HFFc6 (cell line): ENCODE data around the gene MACF1. TPM values are rescaled to one million over a fixed set of nuclear protein-coding genes. Genes with fewer than 3 reads are reported as not detected.

Experiments used
- DNase-seq: peaks from one replicate; pipeline ENCODE4 v3.0.0-alpha.2; 2018
- H3K27ac Mint-ChIP-seq: 2 replicates; pipeline ENCODE4 v1.8.0; 2020; ENCODE audit warnings: mild to moderate bottlenecking, mixed read lengths
- H3K27me3 Mint-ChIP-seq: 2 replicates; pipeline ENCODE4 v1.8.0; 2021; ENCODE audit warnings: mild to moderate bottlenecking, moderate library complexity, mixed read lengths; ENCODE audit not compliant: insufficient read depth
- H3K36me3 Mint-ChIP-seq: 2 replicates; pipeline ENCODE4 v1.8.0; 2021; ENCODE audit warnings: low read depth, mixed read lengths
- H3K4me1 Mint-ChIP-seq: 2 replicates; pipeline ENCODE4 v1.8.0; 2020; ENCODE audit warnings: low read depth, mixed read lengths
- H3K4me3 Mint-ChIP-seq: 2 replicates; pipeline ENCODE4 v1.8.0; 2020; ENCODE audit warnings: mild to moderate bottlenecking, moderate library complexity, mixed read lengths
- H3K9me3 Mint-ChIP-seq: 2 replicates; pipeline ENCODE4 v1.8.0; 2020; ENCODE audit warnings: mild to moderate bottlenecking, mixed read lengths
- total RNA-seq, 6 experiments: library from RNA; stranded (reverse); fragmentation: NEBNext Ultra II Directional; extraction: Animal tissue kit (Norgen Biotek cat#: 25700); gene quantifications; 2 replicates in 1 of 6; 3 replicates in 5 of 6; pipeline ENCODE4 v1.2.3, GENCODE V29; 2021
- TF ChIP-seq, protein P1 (sequence below): fragments of 200-600 bp; sonication (generic); IDR thresholded peaks from 2 replicates; pipeline ENCODE4 v1.5.0; 2021; ENCODE audit warnings: antibody characterized with exemption, mild to moderate bottlenecking

MACF1 gene
- total RNA-seq, 6 experiments from 2014 or later = 201 to 308 (median 223) TPM

DNA sequence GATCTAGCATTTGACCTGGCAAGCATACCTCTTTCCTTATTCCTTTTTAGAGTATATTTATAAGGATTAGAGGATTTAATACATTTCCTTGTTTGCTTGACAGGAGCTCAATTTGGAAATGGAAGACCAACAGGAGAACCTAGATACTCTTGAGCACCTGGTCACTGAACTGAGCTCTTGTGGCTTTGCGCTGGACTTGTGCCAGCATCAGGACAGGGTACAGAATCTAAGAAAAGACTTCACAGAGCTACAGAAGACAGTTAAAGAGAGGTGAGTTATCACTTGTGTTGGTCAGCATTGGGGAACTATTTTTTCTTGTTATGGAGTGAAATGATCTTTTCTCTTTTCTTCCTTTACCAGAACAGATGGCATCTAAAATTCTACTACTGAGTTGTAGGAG, 163.6 kb downstream of the MACF1 start:
- DNase-seq = no peak
- H3K36me3 Mint-ChIP-seq = peaks cover 47% of the 10 kb centered on the region
- no peaks in the 10 kb centered on the region for H3K4me1 Mint-ChIP-seq
- TF ChIP-seq, protein P1, sequence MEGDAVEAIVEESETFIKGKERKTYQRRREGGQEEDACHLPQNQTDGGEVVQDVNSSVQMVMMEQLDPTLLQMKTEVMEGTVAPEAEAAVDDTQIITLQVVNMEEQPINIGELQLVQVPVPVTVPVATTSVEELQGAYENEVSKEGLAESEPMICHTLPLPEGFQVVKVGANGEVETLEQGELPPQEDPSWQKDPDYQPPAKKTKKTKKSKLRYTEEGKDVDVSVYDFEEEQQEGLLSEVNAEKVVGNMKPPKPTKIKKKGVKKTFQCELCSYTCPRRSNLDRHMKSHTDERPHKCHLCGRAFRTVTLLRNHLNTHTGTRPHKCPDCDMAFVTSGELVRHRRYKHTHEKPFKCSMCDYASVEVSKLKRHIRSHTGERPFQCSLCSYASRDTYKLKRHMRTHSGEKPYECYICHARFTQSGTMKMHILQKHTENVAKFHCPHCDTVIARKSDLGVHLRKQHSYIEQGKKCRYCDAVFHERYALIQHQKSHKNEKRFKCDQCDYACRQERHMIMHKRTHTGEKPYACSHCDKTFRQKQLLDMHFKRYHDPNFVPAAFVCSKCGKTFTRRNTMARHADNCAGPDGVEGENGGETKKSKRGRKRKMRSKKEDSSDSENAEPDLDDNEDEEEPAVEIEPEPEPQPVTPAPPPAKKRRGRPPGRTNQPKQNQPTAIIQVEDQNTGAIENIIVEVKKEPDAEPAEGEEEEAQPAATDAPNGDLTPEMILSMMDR = no peak
- H3K9me3 Mint-ChIP-seq = no peaks in the 10 kb centered on the region
- H3K4me3 Mint-ChIP-seq = no peak overlapping the region
- H3K27me3 Mint-ChIP-seq = peaks cover 6% of the 10 kb centered on the region; the same call in 1 of the 2 replicates
- H3K27ac Mint-ChIP-seq = no peak overlapping the region

DNA sequence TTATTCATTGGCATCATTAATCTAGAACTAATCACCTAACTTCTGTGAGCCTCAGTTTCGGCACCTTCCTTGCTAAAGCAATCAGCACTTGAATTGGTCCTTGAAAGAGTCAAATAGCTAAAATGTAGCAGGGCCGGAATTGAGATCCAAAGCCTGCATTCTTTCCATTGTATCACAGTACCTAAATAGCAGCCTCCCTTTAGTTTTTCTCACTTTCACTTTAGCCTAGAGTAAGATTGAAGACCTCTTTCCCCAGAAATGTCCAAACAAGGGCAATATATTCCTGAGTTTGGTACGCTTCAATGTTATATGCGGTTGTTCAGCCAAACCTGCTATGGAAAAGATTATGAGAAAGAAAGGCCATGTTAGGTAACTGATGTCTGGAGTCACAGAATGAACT, 165.1 kb downstream of the MACF1 start:
- Mint-ChIP-seq H3K27ac (no peak overlapping the region), H3K9me3 (no peaks in the 10 kb centered on the region), H3K27me3 (peaks cover 6% of the 10 kb centered on the region; the same call in 1 of the 2 replicates), H3K4me3 (no peak overlapping the region), H3K4me1 (no peaks in the 10 kb centered on the region), H3K36me3 (peaks cover 43% of the 10 kb centered on the region)
- TF ChIP-seq, protein P1 = no peak
- DNase-seq = no peak

DNA sequence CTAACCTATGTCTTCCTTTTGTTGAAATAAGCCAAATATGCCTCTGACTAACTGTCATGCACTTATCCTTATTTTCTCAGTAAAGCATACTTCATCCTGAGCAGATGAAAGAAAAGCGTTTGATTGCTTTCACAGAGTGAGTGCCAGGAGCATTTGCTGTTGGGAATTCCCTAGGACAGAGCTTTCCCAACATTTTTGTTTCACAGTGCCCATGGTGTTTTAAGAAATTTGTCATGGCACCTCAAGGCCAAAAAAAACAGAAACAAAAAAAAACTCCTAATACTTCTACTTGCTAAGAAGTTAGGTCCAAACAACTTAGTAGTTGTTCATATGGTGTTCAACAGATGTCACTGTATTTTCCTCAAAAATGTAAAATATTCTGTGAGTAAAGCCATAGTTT, 166.1 kb downstream of the MACF1 start:
- no peak for DNase-seq
- peaks cover 7% of the 10 kb centered on the region; the same call in 1 of the 2 replicates for H3K27me3 Mint-ChIP-seq
- peaks cover 43% of the 10 kb centered on the region for H3K36me3 Mint-ChIP-seq
- H3K9me3 Mint-ChIP-seq = no peaks in the 10 kb centered on the region
- no peak overlapping the region; the same call in 1 of the 2 replicates for H3K27ac Mint-ChIP-seq
- H3K4me1 Mint-ChIP-seq = no peaks in the 10 kb centered on the region
- H3K4me3 Mint-ChIP-seq = no peak overlapping the region
- TF ChIP-seq, protein P1 = no peak

DNA sequence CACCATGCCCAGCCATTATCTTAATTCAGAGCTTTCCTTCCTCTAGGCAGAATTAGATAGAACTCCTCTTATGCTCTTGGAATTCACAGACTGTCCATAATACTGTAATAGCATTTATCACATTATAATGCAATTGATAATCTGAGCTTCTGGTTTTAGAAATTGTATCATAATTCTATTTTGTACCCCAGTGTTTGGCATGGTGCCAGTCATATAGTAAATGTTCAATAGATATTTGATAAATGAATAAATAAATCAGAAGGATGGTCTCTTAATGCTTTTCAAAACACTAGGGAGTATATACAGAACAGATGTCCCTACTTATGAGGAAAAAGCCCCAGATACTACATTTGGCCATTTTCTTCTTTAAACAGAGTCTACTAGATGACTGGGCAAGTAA, 167.6 kb downstream of the MACF1 start:
- Mint-ChIP-seq H3K27me3 (peaks cover 7% of the 10 kb centered on the region; the same call in 1 of the 2 replicates), H3K4me1 (no peaks in the 10 kb centered on the region), H3K27ac (no peak overlapping the region), H3K4me3 (no peak overlapping the region), H3K9me3 (no peaks in the 10 kb centered on the region), H3K36me3 (peaks cover 38% of the 10 kb centered on the region)
- TF ChIP-seq, protein P1 = no peak
- no peak for DNase-seq

DNA sequence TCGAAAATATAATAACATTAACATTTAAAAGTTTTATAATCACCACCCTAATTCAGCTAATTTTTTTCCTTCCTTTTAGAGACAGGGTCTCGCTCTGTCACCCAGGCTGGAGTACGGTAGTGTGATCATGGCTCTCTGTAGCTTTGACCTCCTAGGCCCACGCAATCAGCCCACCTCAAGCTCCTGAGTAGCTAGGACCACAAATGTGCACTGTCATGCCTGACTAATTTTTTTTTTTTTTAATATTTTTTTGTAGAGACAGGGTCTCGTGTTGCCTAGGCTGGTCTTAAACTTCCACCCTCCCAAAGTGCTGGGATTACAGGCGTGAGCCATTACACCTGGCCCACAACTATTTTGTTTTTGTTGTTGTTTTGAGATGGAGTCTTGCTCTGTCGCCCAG, 172.2 kb downstream of the MACF1 start:
- Mint-ChIP-seq H3K4me3 (no peak overlapping the region), H3K27ac (no peak overlapping the region), H3K27me3 (peaks cover 2% of the 10 kb centered on the region; the same call in 1 of the 2 replicates), H3K9me3 (no peaks in the 10 kb centered on the region), H3K4me1 (no peaks in the 10 kb centered on the region), H3K36me3 (peaks cover 14% of the 10 kb centered on the region; the same call in 1 of the 2 replicates)
- TF ChIP-seq, protein P1 = no peak
- DNase-seq = no peak
